Heart left ventricle (tissue), 13 donors: Measurements from ENCODE around the gene PTS.

Experiments
- CTCF ChIP-seq, 12 donors: fragments of 200-600 bp; sonication (generic) in 4 of 12; IDR thresholded peaks; one replicate each; pipeline versions ENCODE4 v1.5.0 to v1.8.0; 2018 to 2022; ENCODE audit warnings: antibody characterized with exemption in 12 of 12, mild to moderate bottlenecking in 5 of 12
- POLR2A ChIP-seq, 2 donors: fragments of 450-650 bp; IDR thresholded peaks; one replicate each; pipeline ENCODE4 v1.6.1; 2017; ENCODE audit warnings: antibody characterized with exemption in 2 of 2, mild to moderate bottlenecking in 2 of 2, moderate library complexity in 2 of 2
- donor health status: ischemic (EF 13 %, LVEDD 7.1; RV severe dilation, severe dysfunction).
- donor health status: DM: no; HTN: yes; CAD: no.
- donor health status: DM: no; HTN: no; CAD: no.
- donor health status: ischemic (EF 25% LVEDD 6.9; RV normal size, moderate dysfunction).
- donor health status: ischemic (EF 25% LVEDD 5.7; RV mildly dilated, moderate dysfunction).
- donor health status: ischemic (EF 35%, LVEDD 5.7; RV mildly dilated, moderate dysfunction).
- donor health status: nonischemic (EF 11% LVEDD 7.7; RV severe dilation, severe dysfunction).
- donor health status: DM: yes; HTN: yes; CAD: no.
- donor health status: PGD.
- donor health status: ischemic (EF 29% LVEDD 5.4; RV normal size, mild dysfunction).
- donor health status: nonischemic (EF 23%, LVEDD 6.1; RV moderate dilation, normal function).

DNA sequence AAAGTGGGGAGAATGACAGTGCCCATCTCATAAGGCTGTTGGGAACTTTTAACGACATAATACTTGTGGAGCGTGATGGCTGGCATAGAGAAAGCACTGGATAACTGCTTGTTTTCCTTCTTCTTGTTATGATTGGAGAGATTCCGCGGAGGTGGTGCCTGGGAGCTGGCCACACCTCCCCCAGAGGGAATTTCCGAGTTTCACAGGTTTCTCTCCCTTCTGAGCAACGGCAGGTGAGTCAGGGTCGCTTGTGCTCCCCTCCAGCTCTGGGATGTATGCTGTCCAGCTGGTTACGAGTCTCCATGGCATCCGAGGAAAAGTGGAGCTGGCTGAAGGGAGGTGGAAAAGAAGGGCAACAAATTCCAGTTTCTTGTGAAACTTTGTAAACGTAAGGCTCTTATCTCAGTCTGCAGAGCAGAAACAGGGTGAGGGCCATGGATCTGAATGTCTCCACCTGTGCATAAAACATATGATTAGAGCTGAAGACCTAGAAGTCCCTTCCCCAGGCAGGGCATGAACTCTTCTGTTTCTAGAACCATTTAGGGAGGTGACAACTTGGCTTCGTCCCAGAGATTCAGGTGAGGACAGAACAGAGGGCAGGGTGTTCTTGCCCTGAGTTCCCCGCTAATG lies 44.4 kb downstream of the PTS start:
- TF ChIP-seq CTCF (IDR thresholded peaks at IDR 0.05) (no peak), POLR2A (IDR thresholded peaks at IDR 0.05) (no peak)
